H1 (cell line): ENCODE data around the gene RADIL. TPM values are rescaled to one million over a fixed set of nuclear protein-coding genes. Genes with fewer than 3 reads are reported as not detected.
A peak's percentile ranks its signal among the peaks of the same experiment; 100 is the strongest.

ENCODE experiments used
- CTCF ChIA-PET: fragments of 300-600 bp; sonication (Branson Sonifier 250); formaldehyde crosslinking; loops from one replicate; lab custom pipeline; 2021; ENCODE audit not compliant: partially characterized antibody; lab: Charles Lee
- POLR2A ChIA-PET: fragments of 300-600 bp; sonication (Branson Sonifier 250); formaldehyde crosslinking; loops from one replicate; lab custom pipeline; 2021; ENCODE audit warnings: inconsistent platforms; ENCODE audit not compliant: partially characterized antibody; lab: Charles Lee
- DNase-seq, 2 experiments: peaks; one replicate each; pipeline versions ENCODE4 v3.0.0 to v3.0.0-alpha.2; 2010 to 2022; ENCODE audit warnings: low spot score in 2 of 2, low read depth in 1 of 2, mixed read lengths in 1 of 2
- FAIRE-seq: peaks from 2 replicates; lab custom pipeline; 2011; peaks lifted over from hg19 to GRCh38; lab: Jason Lieb, UNC
- H2AFZ ChIP-seq: 2 replicates; pipeline ENCODE4 v1.8.1; 2012; ENCODE audit warnings: low read length, inconsistent platforms
- H2AK5ac ChIP-seq: 2 replicates; pipeline ENCODE4 v1.6.1; 2013; ENCODE audit warnings: low read depth, low read length
- H2BK120ac ChIP-seq: replicated peaks from 2 replicates; pipeline ENCODE3; 2013; ENCODE audit warnings: low read depth, low read length, inconsistent platforms
- H2BK12ac ChIP-seq: 2 replicates; pipeline ENCODE4 v1.6.1; 2013; ENCODE audit warnings: low read depth, low read length
- H2BK15ac ChIP-seq: 2 replicates; pipeline ENCODE4 v1.6.1; 2013; ENCODE audit warnings: low read length
- H2BK20ac ChIP-seq: 2 replicates; pipeline ENCODE4 v1.6.1; 2013; ENCODE audit warnings: low read length
- H2BK5ac ChIP-seq: 2 replicates; pipeline ENCODE4 v1.6.1; 2013; ENCODE audit warnings: low read depth, low read length
- H3K14ac ChIP-seq: 2 replicates; pipeline ENCODE4 v1.6.1; 2013; ENCODE audit warnings: inconsistent platforms; ENCODE audit not compliant: insufficient read length
- H3K18ac ChIP-seq: 2 replicates; pipeline ENCODE4 v1.6.1; 2013; ENCODE audit warnings: low read length; ENCODE audit errors: extremely low read depth
- H3K23ac ChIP-seq: 2 replicates; pipeline ENCODE4 v1.6.1; 2013; ENCODE audit warnings: inconsistent platforms; ENCODE audit not compliant: insufficient read length
- H3K23me2 ChIP-seq: 2 replicates; pipeline ENCODE4 v1.6.1; 2013; ENCODE audit warnings: low read depth, low read length
- H3K27ac ChIP-seq: 2 replicates; pipeline ENCODE4 v1.6.1; 2011; ENCODE audit warnings: low read depth, low read length, inconsistent platforms
- H3K27me3 ChIP-seq, 4 experiments: replicated peaks in 1 of 4; 1 replicate in 1 of 4; 2 replicates in 3 of 4; pipeline versions ENCODE4 v1.6.1 to v1.8.1; 2011 to 2013; ENCODE audit warnings: low read length in 3 of 4, mild to moderate bottlenecking in 3 of 4, inconsistent platforms in 2 of 4, mixed read lengths in 2 of 4, moderate library complexity in 1 of 4; ENCODE audit not compliant: control insufficient read depth in 3 of 4, insufficient read depth in 3 of 4; ENCODE audit errors: extremely low read depth in 1 of 4
- H3K36me3 ChIP-seq, 4 experiments: 2 replicates each; pipeline versions ENCODE4 v1.6.1 to v1.8.1; 2011 to 2013; ENCODE audit warnings: mild to moderate bottlenecking in 4 of 4, low read length in 3 of 4, moderate library complexity in 2 of 4, control low read depth in 1 of 4, inconsistent platforms in 1 of 4; ENCODE audit not compliant: insufficient read depth in 4 of 4, control insufficient read depth in 2 of 4
- H3K4ac ChIP-seq: replicated peaks from 2 replicates; pipeline ENCODE3; 2013; ENCODE audit warnings: low read length, low read depth, mixed read lengths, inconsistent platforms; ENCODE audit not compliant: insufficient read length
- H3K4me1 ChIP-seq, 4 experiments: replicated peaks in 1 of 4; 1 replicate in 1 of 4; 2 replicates in 3 of 4; pipeline versions ENCODE4 v1.6.1 to v1.8.1; 2011 to 2013; ENCODE audit warnings: low read length in 3 of 4, inconsistent platforms in 2 of 4, mixed read lengths in 1 of 4; ENCODE audit not compliant: insufficient read depth in 4 of 4, control insufficient read depth in 3 of 4
- H3K4me2 ChIP-seq, 2 experiments: 2 replicates each; pipeline versions ENCODE4 v1.6.1 to v1.8.1; 2011 to 2013; ENCODE audit warnings: low read depth in 2 of 2, low read length in 2 of 2, control low read depth in 1 of 2, inconsistent platforms in 1 of 2, mild to moderate bottlenecking in 1 of 2; ENCODE audit not compliant: insufficient read depth in 1 of 2
- H3K4me3 ChIP-seq, 4 experiments: fragments of 200-600, 300-600 bp in 1 of 4; sonication (generic), shearing (Covaris generic), sonication (Bioruptor Twin) in 1 of 4; 2 replicates each; pipeline versions ENCODE4 v1.5.1 to v1.8.1; 2011 to 2016; ENCODE audit warnings: low read length in 4 of 4, low read depth in 3 of 4, control low read depth in 2 of 4, inconsistent platforms in 2 of 4, mild to moderate bottlenecking in 2 of 4, mixed read lengths in 1 of 4, moderate library complexity in 1 of 4; ENCODE audit not compliant: insufficient read depth in 2 of 4; ENCODE audit errors: extremely low read depth in 1 of 4
- H3K56ac ChIP-seq: replicated peaks from 2 replicates; pipeline ENCODE3; 2013; ENCODE audit warnings: low read depth, mild to moderate bottlenecking, mixed read lengths, low read length, inconsistent platforms; ENCODE audit not compliant: insufficient read length
- H3K79me1 ChIP-seq: 2 replicates; pipeline ENCODE4 v1.6.1; 2013; ENCODE audit warnings: low read depth, low read length, control low read depth
- H3K79me2 ChIP-seq, 2 experiments: 2 replicates each; pipeline versions ENCODE4 v1.6.1 to v1.8.1; 2012 to 2013; ENCODE audit warnings: low read length in 2 of 2, mild to moderate bottlenecking in 2 of 2, inconsistent platforms in 1 of 2; ENCODE audit not compliant: insufficient read depth in 2 of 2, control insufficient read depth in 1 of 2
- H3K9ac ChIP-seq, 4 experiments: replicated peaks in 1 of 4; 1 replicate in 1 of 4; 2 replicates in 3 of 4; pipeline versions ENCODE4 v1.6.1 to v1.8.1; 2011 to 2013; ENCODE audit warnings: low read depth in 3 of 4, low read length in 3 of 4, control low read depth in 2 of 4, mild to moderate bottlenecking in 2 of 4, moderate library complexity in 2 of 4, inconsistent platforms in 1 of 4; ENCODE audit errors: extremely low read depth in 1 of 4
- H3K9me3 ChIP-seq, 2 experiments: 2 replicates each; pipeline versions ENCODE4 v1.6.1 to v1.8.1; 2012 to 2013; ENCODE audit warnings: mild to moderate bottlenecking in 2 of 2, moderate library complexity in 2 of 2, control low read depth in 1 of 2, inconsistent platforms in 1 of 2, low read depth in 1 of 2, low read length in 1 of 2, mixed read lengths in 1 of 2; ENCODE audit not compliant: insufficient read depth in 2 of 2
- H4K20me1 ChIP-seq, 2 experiments: replicated peaks in 1 of 2; 2 replicates each; pipeline versions ENCODE3 to v1.8.1; 2011 to 2013; ENCODE audit warnings: inconsistent platforms in 2 of 2, low read length in 2 of 2, mild to moderate bottlenecking in 1 of 2; ENCODE audit not compliant: insufficient read depth in 2 of 2, control insufficient read depth in 1 of 2
- H4K5ac ChIP-seq: 2 replicates; pipeline ENCODE4 v1.6.1; 2013; ENCODE audit warnings: low read length, low read depth, mixed read lengths, inconsistent platforms; ENCODE audit not compliant: insufficient read length
- H4K8ac ChIP-seq: 2 replicates; pipeline ENCODE4 v1.8.0; 2013; ENCODE audit warnings: mild to moderate bottlenecking, moderate library complexity, low read length, inconsistent platforms; ENCODE audit not compliant: insufficient read depth; ENCODE audit errors: extremely low read depth
- H4K91ac ChIP-seq: replicated peaks from 2 replicates; pipeline ENCODE3; 2013; ENCODE audit warnings: low read length, mixed read lengths, inconsistent platforms; ENCODE audit not compliant: insufficient read length
- GABPA ChIP-seq: IDR thresholded peaks from 2 replicates; pipeline ENCODE4 v1.6.1; 2011; ENCODE audit warnings: mild to moderate bottlenecking, low read length, moderate library complexity, borderline replicate concordance; ENCODE audit not compliant: insufficient read depth
- POLR2AphosphoS5 ChIP-seq: IDR thresholded peaks from 2 replicates; pipeline ENCODE4 v1.6.1; 2011; ENCODE audit warnings: low read depth, low read length
- SUZ12 ChIP-seq: fragments of 200-600 bp; sonication (generic); IDR thresholded peaks from 2 replicates; pipeline ENCODE4 v1.6.1; 2012; ENCODE audit warnings: mild to moderate bottlenecking, inconsistent platforms, low read length, moderate library complexity, mixed read lengths
- TAF7 ChIP-seq: optimal IDR thresholded peaks from 2 replicates; pipeline ENCODE3; 2011; ENCODE audit warnings: low read depth, mild to moderate bottlenecking, inconsistent platforms, low read length, moderate library complexity, borderline replicate concordance
- WGBS, 2 experiments: shearing (Covaris generic) in 1 of 2; methylation state at CpG; one replicate each; pipeline versions ENCODE4 v1.1.6 to v1.1.7; 2013 to 2015; ENCODE audit warnings: low lambda C conversion rate in 2 of 2, mixed read lengths in 2 of 2, inconsistent platforms in 1 of 2, low coverage in 1 of 2, missing lambda C conversion rate in 1 of 2; ENCODE audit not compliant: insufficient replicate concordance in 2 of 2, insufficient coverage in 1 of 2, insufficient read length in 1 of 2; ENCODE audit errors: extremely low coverage in 1 of 2, missing lambda C conversion rate in 1 of 2; 5-methylcytosine and 5-hydroxymethylcytosine counted together
- polyA plus RNA-seq, 7 experiments: library from polyadenylated mRNA; depleted of rRNA in 3 of 7; stranded (reverse) in 5 of 7; unstranded in 2 of 7; fragments of >200 nt in 5 of 7; fragments of 200-250 nt in 2 of 7; gene quantifications; 1 replicate in 5 of 7; 2 replicates in 1 of 7; 4 replicates in 1 of 7; pipeline versions ENCODE4 v1.2.1 to v1.2.3, GENCODE V29; 2011 to 2013; ENCODE audit warnings: missing spikeins in 2 of 7, mixed read lengths in 2 of 7
- total RNA-seq: library from RNA; stranded (reverse); fragmentation: NEBNext Ultra II Directional; extraction: Animal tissue kit (Norgen Biotek cat#: 25700); gene quantifications from 2 replicates; pipeline ENCODE4 v1.2.1, GENCODE V29; 2021

The RADIL gene
- total and polyA plus RNA-seq, 2 of the 8 experiments (the other 6 are each of a cell fraction or from before 2014, with no cell fraction given) = 5.0 to 5.4 TPM

- Histone ChIP-seq H3K79me2 (no peaks in the 10 kb centered on the region), H3K56ac (no peak overlapping the region), H3K4ac (no peak overlapping the region), H2BK20ac (no peak overlapping the region), H3K27me3 (no peaks in the 10 kb centered on the region), H3K27ac (no peak overlapping the region), H2AFZ (no peak overlapping the region; the same call in 1 of the 2 replicates), H4K20me1 (no peaks in the 10 kb centered on the region), H2AK5ac (no peak overlapping the region), H4K91ac (no peak overlapping the region), H3K4me1 (no peaks in the 10 kb centered on the region), H2BK5ac (no peak overlapping the region), H3K14ac (no peak overlapping the region), H3K18ac (no peak overlapping the region), H2BK12ac (no peak overlapping the region), H3K23me2 (no peaks in the 10 kb centered on the region), H3K4me2 (0 out of 4 replicates have a peak overlapping the region, but pooled peaks of 1 of the 2 experiments have one; percentile 1), H3K9me3 (no peaks in the 10 kb centered on the region), H3K23ac (no peak overlapping the region), H2BK15ac (no peak overlapping the region), H4K8ac (no peak overlapping the region), H3K79me1 (no peaks in the 10 kb centered on the region), H3K9ac (no peak overlapping the region), H2BK120ac (no peak overlapping the region), H4K5ac (no peak overlapping the region), H3K4me3 (no peak overlapping the region), H3K36me3 (no peaks in the 10 kb centered on the region)
- FAIRE-seq (peak; percentile 88), DNase-seq (peak; percentile 73 to 85)
- ChIA-PET POLR2A (interaction anchor here (0.5 kb wide), 1 partner anchor 570 kb away, joined by 3 read pairs; no protein-coding TSS in a partner anchor), CTCF (interaction anchor here (0.6 to 5.4 kb wide), 30 partner anchors 9 to 309 kb away, joined by 3 to 62 read pairs (median 6); partner anchors contain the start of genes RADIL and RBAK)
- WGBS, 2 experiments = 47% methylated on average over 14 of the region's 14 CpGs; no CpG with 5 or more reads in 1 of the 2 experiments
- TF ChIP-seq POLR2AphosphoS5 = no peak
- peak; percentile 73 for TF ChIP-seq TAF7
- no peak for TF ChIP-seq SUZ12
- TF ChIP-seq GABPA = peak; percentile 72; the same call in 1 of the 2 replicates
These were observed 53.3 kb downstream of the RADIL start for GRCh38 chr7:4830176-4830575.
